Measurements from ENCODE around the gene PPP1R12A. TPM values are rescaled to one million over a fixed set of nuclear protein-coding genes. Genes with fewer than 3 reads are reported as not detected.

Gene PPP1R12A
- total and polyA plus RNA-seq, 2 of the 4 experiments (the other 2 are of a cell fraction): 47.7 to 112 TPM

DNA sequence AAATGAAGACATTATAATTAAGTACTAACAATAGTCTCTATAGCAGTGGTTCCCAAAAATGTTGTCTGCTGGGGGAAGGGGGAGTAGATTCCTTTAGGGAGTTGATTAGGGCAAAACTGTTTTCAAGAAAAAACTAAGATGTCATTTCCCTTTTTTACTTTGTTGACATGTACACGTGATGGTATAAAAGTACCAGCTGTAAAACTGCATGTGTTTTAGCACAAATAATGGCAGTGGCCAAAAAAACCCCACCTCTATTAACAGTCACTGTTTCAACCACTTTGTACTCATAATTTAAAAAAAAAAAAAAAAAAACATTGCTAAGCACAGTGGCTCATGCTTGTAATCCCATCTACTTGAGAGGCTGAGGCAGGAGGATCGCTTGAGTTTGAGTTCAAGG lies 61.7 kb downstream of the PPP1R12A start:
- Histone ChIP-seq H3K27ac (ENCODE audit: insufficient read depth, low read length) (no peak overlapping the region), H3K23ac (ENCODE audit: low read depth, low read length) (no peak overlapping the region), H3K36me3 (ENCODE audit: control insufficient read depth, insufficient read depth, low read length) (peaks cover 7% of the 10 kb centered on the region), H3K56ac (ENCODE audit: extremely low read depth, insufficient read depth, low read length) (no peak overlapping the region), H3K4me2 (ENCODE audit: low read depth, low read length) (no peak overlapping the region), H2BK5ac (ENCODE audit: low read depth, low read length, poor library complexity, severe bottlenecking) (no peak overlapping the region), H2BK15ac (ENCODE audit: low read depth, low read length) (no peak overlapping the region), H3K4me1 (ENCODE audit: control insufficient read depth, insufficient read depth, low read length) (no peaks in the 10 kb centered on the region), H3K9me3 (ENCODE audit: control insufficient read depth, insufficient read depth, low read length) (no peaks in the 10 kb centered on the region), H3K4me3 (ENCODE audit: insufficient read depth, low read depth, low read length) (no peak overlapping the region), H3K27me3 (ENCODE audit: control insufficient read depth, insufficient read depth, low read length) (no peaks in the 10 kb centered on the region), H3K79me1 (ENCODE audit: low read depth in 1 of 2, low read length in 2 of 2) (peaks cover 25 to 63% of the 10 kb centered on the region in 2 experiments; a peak in 3 of 4 replicates), H3K4ac (ENCODE audit: low read depth, low read length) (no peak overlapping the region), H2AFZ (replicated peaks; ENCODE audit: low read length, poor library complexity) (no peak overlapping the region), H3K18ac (ENCODE audit: low read depth, low read length) (no peak overlapping the region), H2BK120ac (ENCODE audit: low read depth, low read length) (no peak overlapping the region), H4K91ac (ENCODE audit: insufficient read depth, low read depth, low read length) (no peak overlapping the region), H3K9me1 (ENCODE audit: insufficient read depth, low read length) (peaks cover 6% of the 10 kb centered on the region; the same call in 1 of the 2 replicates), H4K5ac (ENCODE audit: low read depth, low read length) (no peak overlapping the region), H4K8ac (ENCODE audit: low read depth in 2 of 2, low read length in 2 of 2) (no peak overlapping the region), H3K9ac (ENCODE audit: low read depth, low read length) (no peak overlapping the region), H2BK20ac (ENCODE audit: low read depth, low read length) (no peak overlapping the region), H4K20me1 (ENCODE audit: insufficient read depth, low read length) (peaks cover 30% of the 10 kb centered on the region), H2AK5ac (ENCODE audit: low read depth, low read length) (no peak overlapping the region), H3K14ac (replicated peaks; ENCODE audit: low read depth, low read length) (no peak overlapping the region), H2AK9ac (replicated peaks; ENCODE audit: low read depth, low read length, poor library complexity) (no peak overlapping the region)
- no CpG with 5 or more reads among the region's 2 CpGs for WGBS, 2 experiments (ENCODE audit: extremely low coverage in 2 of 2, insufficient read length in 1 of 2)
- TF ChIP-seq, protein P1, sequence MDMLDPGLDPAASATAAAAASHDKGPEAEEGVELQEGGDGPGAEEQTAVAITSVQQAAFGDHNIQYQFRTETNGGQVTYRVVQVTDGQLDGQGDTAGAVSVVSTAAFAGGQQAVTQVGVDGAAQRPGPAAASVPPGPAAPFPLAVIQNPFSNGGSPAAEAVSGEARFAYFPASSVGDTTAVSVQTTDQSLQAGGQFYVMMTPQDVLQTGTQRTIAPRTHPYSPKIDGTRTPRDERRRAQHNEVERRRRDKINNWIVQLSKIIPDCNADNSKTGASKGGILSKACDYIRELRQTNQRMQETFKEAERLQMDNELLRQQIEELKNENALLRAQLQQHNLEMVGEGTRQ (IDR thresholded peaks at IDR 0.05; ENCODE audit: low read depth, low read length): no peak
- TF ChIP-seq POLR2A (IDR thresholded peaks at IDR 0.05; ENCODE audit: low read depth, low read length) (no peak), MXI1 (IDR thresholded peaks at IDR 0.05; ENCODE audit: borderline replicate concordance, low read depth, low read length) (no peak), CHD1 (IDR thresholded peaks at IDR 0.05; ENCODE audit: low read depth, low read length) (no peak), FOS (IDR thresholded peaks at IDR 0.05; ENCODE audit: low read depth, low read length) (no peak), MAFK (IDR thresholded peaks at IDR 0.05; ENCODE audit: low read depth, low read length) (no peak), RFX5 (IDR thresholded peaks at IDR 0.05; ENCODE audit: low read depth, low read length) (no peak), SMC3 (IDR thresholded peaks at IDR 0.05; ENCODE audit: low read depth, low read length) (no peak), BHLHE40 (IDR thresholded peaks at IDR 0.05; ENCODE audit: low read depth, low read length) (no peak), RAD21 (IDR thresholded peaks at IDR 0.05; ENCODE audit: low read length) (no peak), MAZ (IDR thresholded peaks at IDR 0.05; ENCODE audit: borderline replicate concordance, low read depth, low read length) (no peak), NFE2L2 (IDR thresholded peaks at IDR 0.05; ENCODE audit: low read depth, low read length) (no peak), CEBPB (IDR thresholded peaks at IDR 0.05; ENCODE audit: low read depth, low read length) (no peak), RCOR1 (IDR thresholded peaks at IDR 0.05; ENCODE audit: insufficient replicate concordance, low read length) (no peak)
- TF ChIP-seq, protein P2, sequence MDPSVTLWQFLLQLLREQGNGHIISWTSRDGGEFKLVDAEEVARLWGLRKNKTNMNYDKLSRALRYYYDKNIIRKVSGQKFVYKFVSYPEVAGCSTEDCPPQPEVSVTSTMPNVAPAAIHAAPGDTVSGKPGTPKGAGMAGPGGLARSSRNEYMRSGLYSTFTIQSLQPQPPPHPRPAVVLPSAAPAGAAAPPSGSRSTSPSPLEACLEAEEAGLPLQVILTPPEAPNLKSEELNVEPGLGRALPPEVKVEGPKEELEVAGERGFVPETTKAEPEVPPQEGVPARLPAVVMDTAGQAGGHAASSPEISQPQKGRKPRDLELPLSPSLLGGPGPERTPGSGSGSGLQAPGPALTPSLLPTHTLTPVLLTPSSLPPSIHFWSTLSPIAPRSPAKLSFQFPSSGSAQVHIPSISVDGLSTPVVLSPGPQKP (IDR thresholded peaks at IDR 0.05; ENCODE audit: borderline replicate concordance, low read depth, low read length): no peak
- no TSS peak for BruUV-seq (replicated peaks)
- ChIA-PET CTCF (no interaction called here), POLR2A (ENCODE audit: unreplicated experiment) (no interaction called here)
- intact Hi-C loops (cut with micrococcal nuclease) (no loop called here), in situ Hi-C loops (cut with MboI; ENCODE audit: low sequenced_read_pairs) (no loop called here), dilution Hi-C loops (cut with HindIII; ENCODE audit: low sequenced_read_pairs, unreplicated experiment) (no loop called here)
- no peak for ATAC-seq (ENCODE audit: low read depth)
- no peak for DNase-seq
